ENCODE results near the gene TDRD3.
A peak's percentile ranks its signal among the peaks of the same experiment; 100 is the strongest.
"Not testable (repeated sequence)": the region's sequence is repeated elsewhere in the genome, so short reads cannot be mapped to it uniquely, and the experiment has no call there.

Gene TDRD3

GRCh38 chr13:60396783-60397703, at the start of gene TDRD3:
Gene TDRD3, plus strand, starts transcription at chr13:60397220. Its CDS starts 145 bp downstream, at chr13:60397365.
- peak; percentile 61 for DNase-seq (ENCODE audit: low read depth, low spot score)

- no peak for DNase-seq (ENCODE audit: low read depth, low spot score)
These were observed 49.3 kb upstream of the TDRD3 start for GRCh38 chr13:60347690-60348089.

GRCh38 chr13:60348097-60348496, 48.9 kb upstream of the TDRD3 start:
- DNase-seq (ENCODE audit: low read depth, low spot score) = no peak

DNA sequence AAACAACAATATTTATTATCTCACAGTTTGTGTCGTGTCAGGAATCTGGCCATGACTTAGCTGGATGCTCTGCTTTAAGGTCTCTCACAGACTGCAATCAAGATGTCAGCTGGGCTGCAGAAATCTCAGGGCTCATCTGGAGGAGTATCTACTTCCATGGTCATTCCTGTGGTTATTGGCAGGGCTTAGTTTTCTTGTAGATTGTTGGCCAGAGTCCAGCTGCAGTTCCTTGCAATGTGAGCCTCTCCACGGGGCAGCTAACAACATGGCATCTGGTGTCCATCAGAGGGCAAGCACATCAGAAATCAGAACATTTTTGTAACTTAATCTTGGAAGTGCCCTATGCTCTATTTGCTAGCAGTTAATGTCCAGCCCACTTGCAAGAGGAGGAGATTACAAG, 45.7 kb upstream of the TDRD3 start:
- peak; percentile 93 for DNase-seq (ENCODE audit: low read depth, low spot score)

GRCh38 chr13:60351855-60352615, 45.0 kb upstream of the TDRD3 start:
- no peak for DNase-seq (ENCODE audit: low read depth, low spot score)

- DNase-seq (ENCODE audit: low read depth, low spot score) = no peak
These were observed 44.4 kb upstream of the TDRD3 start for GRCh38 chr13:60352644-60353043.

GRCh38 chr13:60355056-60355455, 42.0 kb upstream of the TDRD3 start:
- DNase-seq (ENCODE audit: low read depth, low spot score) = no peak

DNA sequence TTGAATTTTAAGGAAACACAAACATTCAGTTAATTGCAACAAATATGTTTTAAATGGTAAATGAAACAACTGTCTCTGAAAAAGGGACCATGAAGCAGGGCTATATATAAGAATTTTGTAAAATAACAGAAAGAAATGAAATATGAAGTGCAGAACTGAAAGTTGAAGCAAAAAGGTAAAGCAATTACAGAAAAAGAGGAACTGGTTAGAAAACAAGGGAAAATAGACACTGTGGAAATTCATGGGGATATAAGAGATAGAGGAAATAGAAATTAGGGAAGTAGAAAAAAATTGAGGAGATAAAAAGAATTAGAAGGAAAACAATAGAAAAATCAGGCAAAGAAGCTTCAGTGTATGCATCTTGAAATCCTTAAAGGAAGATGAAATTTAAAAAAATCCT, 40.0 kb upstream of the TDRD3 start:
- no peak for DNase-seq (ENCODE audit: low read depth, low spot score)

DNA sequence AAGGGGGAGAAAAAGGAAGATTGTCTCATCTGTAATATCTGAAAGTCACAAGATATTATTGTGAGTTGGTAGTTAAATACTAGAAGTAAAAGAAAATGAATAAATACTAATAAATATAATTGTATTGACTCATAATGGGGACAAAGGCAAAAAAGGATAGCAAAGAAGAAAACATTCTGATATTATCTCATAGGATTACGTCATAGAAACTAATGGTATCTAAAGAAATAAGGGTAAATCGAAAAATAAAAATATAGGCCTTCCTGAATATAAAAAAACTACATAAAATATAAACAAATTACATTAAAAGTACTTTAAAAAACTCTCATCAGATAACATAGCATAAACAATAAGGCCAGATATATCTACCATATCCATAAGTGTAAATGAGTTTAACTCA, 38.6 kb upstream of the TDRD3 start:
- DNase-seq (ENCODE audit: low read depth, low spot score) = no peak

- no peak for DNase-seq (ENCODE audit: low read depth, low spot score)
These were observed 33.7 kb upstream of the TDRD3 start for GRCh38 chr13:60363288-60363687.

- DNase-seq (ENCODE audit: low read depth, low spot score) = no peak
These were observed 27.8 kb upstream of the TDRD3 start for GRCh38 chr13:60369242-60369641.

DNA sequence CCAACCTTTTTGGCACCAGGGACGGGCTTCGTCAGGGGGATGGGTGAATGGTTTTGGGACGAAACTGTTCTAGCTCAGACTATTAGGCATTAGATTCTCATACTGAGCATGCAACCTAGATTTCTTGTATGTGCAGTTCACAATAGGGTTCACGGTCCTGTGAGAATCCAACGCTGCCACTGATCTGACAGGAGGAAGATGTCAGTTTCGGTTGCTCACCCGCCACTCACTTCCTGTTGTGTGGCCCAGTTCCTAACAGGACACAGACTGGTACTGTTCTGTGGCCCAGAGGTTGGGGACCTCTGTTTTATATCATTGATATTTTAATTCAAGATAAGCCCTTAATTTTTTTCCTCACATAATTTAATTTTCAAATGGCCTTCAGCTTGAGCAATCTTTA, 26.7 kb upstream of the TDRD3 start:
- DNase-seq (ENCODE audit: low read depth, low spot score) = no peak

GRCh38 chr13:60372141-60372540, 24.9 kb upstream of the TDRD3 start:
- no peak for DNase-seq (ENCODE audit: low read depth, low spot score)

GRCh38 chr13:60379282-60379681, 17.7 kb upstream of the TDRD3 start:
- not testable (repeated sequence) for DNase-seq (ENCODE audit: low read depth, low spot score)

- no peak for DNase-seq (ENCODE audit: low read depth, low spot score)
These were observed 17.0 kb upstream of the TDRD3 start for GRCh38 chr13:60379837-60380565.

DNA sequence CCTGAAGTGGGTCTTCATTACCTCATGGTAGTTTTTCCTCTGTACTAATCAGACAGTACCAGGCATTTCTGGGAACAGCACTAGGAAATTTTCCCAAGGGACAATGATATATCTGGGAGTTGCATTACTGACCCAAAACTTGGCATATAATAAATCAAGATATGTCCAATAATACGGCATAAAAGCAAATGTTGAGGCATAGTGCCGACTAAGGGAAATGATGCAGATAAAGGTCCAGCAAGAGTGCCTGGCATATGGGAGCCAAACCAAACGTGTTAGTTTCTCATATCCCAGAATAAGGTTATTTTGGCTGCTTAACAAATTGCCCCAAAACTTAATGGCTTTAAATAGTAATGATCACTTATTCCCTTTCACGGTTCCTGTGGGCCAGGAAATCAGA, 12.1 kb upstream of the TDRD3 start:
- no peak for DNase-seq (ENCODE audit: low read depth, low spot score)

- no peak for DNase-seq (ENCODE audit: low read depth, low spot score)
These were observed 10.8 kb upstream of the TDRD3 start for GRCh38 chr13:60386250-60386649.

GRCh38 chr13:60392131-60392530, 4.9 kb upstream of the TDRD3 start:
- DNase-seq (ENCODE audit: low read depth, low spot score) = no peak

- peak; percentile 82 for DNase-seq (ENCODE audit: low read depth, low spot score)
These were observed 843 bp upstream of the TDRD3 start for GRCh38 chr13:60395971-60396782.

GRCh38 chr13:60397704-60398378, 821 bp downstream of the TDRD3 start:
- peak; percentile 39 for DNase-seq (ENCODE audit: low read depth, low spot score)

Measured in smooth muscle cell of the brain vasculature (primary cell).